H1 (cell line): ENCODE results near the gene COL25A1. TPM values are rescaled to one million over a fixed set of nuclear protein-coding genes. Genes with fewer than 3 reads are reported as not detected.

Experiments used
- CTCF ChIA-PET: fragments of 300-600 bp; sonication (Branson Sonifier 250); formaldehyde crosslinking; loops from one replicate; lab custom pipeline; 2021; ENCODE audit not compliant: partially characterized antibody; lab: Charles Lee
- POLR2A ChIA-PET: fragments of 300-600 bp; sonication (Branson Sonifier 250); formaldehyde crosslinking; loops from one replicate; lab custom pipeline; 2021; ENCODE audit warnings: inconsistent platforms; ENCODE audit not compliant: partially characterized antibody; lab: Charles Lee
- DNase-seq, 2 experiments: peaks; one replicate each; pipeline versions ENCODE4 v3.0.0 to v3.0.0-alpha.2; 2010 to 2022; ENCODE audit warnings: low spot score in 2 of 2, low read depth in 1 of 2, mixed read lengths in 1 of 2
- FAIRE-seq: peaks from 2 replicates; lab custom pipeline; 2011; peaks lifted over from hg19 to GRCh38; lab: Jason Lieb, UNC
- H2AFZ ChIP-seq: 2 replicates; pipeline ENCODE4 v1.8.1; 2012; ENCODE audit warnings: low read length, inconsistent platforms
- H2AK5ac ChIP-seq: 2 replicates; pipeline ENCODE4 v1.6.1; 2013; ENCODE audit warnings: low read depth, low read length
- H2BK120ac ChIP-seq: replicated peaks from 2 replicates; pipeline ENCODE3; 2013; ENCODE audit warnings: low read depth, low read length, inconsistent platforms
- H2BK12ac ChIP-seq: 2 replicates; pipeline ENCODE4 v1.6.1; 2013; ENCODE audit warnings: low read depth, low read length
- H2BK15ac ChIP-seq: 2 replicates; pipeline ENCODE4 v1.6.1; 2013; ENCODE audit warnings: low read length
- H2BK20ac ChIP-seq: 2 replicates; pipeline ENCODE4 v1.6.1; 2013; ENCODE audit warnings: low read length
- H2BK5ac ChIP-seq: 2 replicates; pipeline ENCODE4 v1.6.1; 2013; ENCODE audit warnings: low read depth, low read length
- H3K14ac ChIP-seq: 2 replicates; pipeline ENCODE4 v1.6.1; 2013; ENCODE audit warnings: inconsistent platforms; ENCODE audit not compliant: insufficient read length
- H3K18ac ChIP-seq: 2 replicates; pipeline ENCODE4 v1.6.1; 2013; ENCODE audit warnings: low read length; ENCODE audit errors: extremely low read depth
- H3K23ac ChIP-seq: 2 replicates; pipeline ENCODE4 v1.6.1; 2013; ENCODE audit warnings: inconsistent platforms; ENCODE audit not compliant: insufficient read length
- H3K23me2 ChIP-seq: 2 replicates; pipeline ENCODE4 v1.6.1; 2013; ENCODE audit warnings: low read depth, low read length
- H3K27ac ChIP-seq: 2 replicates; pipeline ENCODE4 v1.6.1; 2011; ENCODE audit warnings: low read depth, low read length, inconsistent platforms
- H3K27me3 ChIP-seq, 4 experiments: replicated peaks in 1 of 4; 1 replicate in 1 of 4; 2 replicates in 3 of 4; pipeline versions ENCODE4 v1.6.1 to v1.8.1; 2011 to 2013; ENCODE audit warnings: low read length in 3 of 4, mild to moderate bottlenecking in 3 of 4, inconsistent platforms in 2 of 4, mixed read lengths in 2 of 4, moderate library complexity in 1 of 4; ENCODE audit not compliant: control insufficient read depth in 3 of 4, insufficient read depth in 3 of 4; ENCODE audit errors: extremely low read depth in 1 of 4
- H3K36me3 ChIP-seq, 4 experiments: 2 replicates each; pipeline versions ENCODE4 v1.6.1 to v1.8.1; 2011 to 2013; ENCODE audit warnings: mild to moderate bottlenecking in 4 of 4, low read length in 3 of 4, moderate library complexity in 2 of 4, control low read depth in 1 of 4, inconsistent platforms in 1 of 4; ENCODE audit not compliant: insufficient read depth in 4 of 4, control insufficient read depth in 2 of 4
- H3K4ac ChIP-seq: replicated peaks from 2 replicates; pipeline ENCODE3; 2013; ENCODE audit warnings: low read length, low read depth, mixed read lengths, inconsistent platforms; ENCODE audit not compliant: insufficient read length
- H3K4me1 ChIP-seq, 4 experiments: replicated peaks in 1 of 4; 1 replicate in 1 of 4; 2 replicates in 3 of 4; pipeline versions ENCODE4 v1.6.1 to v1.8.1; 2011 to 2013; ENCODE audit warnings: low read length in 3 of 4, inconsistent platforms in 2 of 4, mixed read lengths in 1 of 4; ENCODE audit not compliant: insufficient read depth in 4 of 4, control insufficient read depth in 3 of 4
- H3K4me2 ChIP-seq, 2 experiments: 2 replicates each; pipeline versions ENCODE4 v1.6.1 to v1.8.1; 2011 to 2013; ENCODE audit warnings: low read depth in 2 of 2, low read length in 2 of 2, control low read depth in 1 of 2, inconsistent platforms in 1 of 2, mild to moderate bottlenecking in 1 of 2; ENCODE audit not compliant: insufficient read depth in 1 of 2
- H3K4me3 ChIP-seq, 4 experiments: fragments of 200-600, 300-600 bp in 1 of 4; sonication (generic), shearing (Covaris generic), sonication (Bioruptor Twin) in 1 of 4; 2 replicates each; pipeline versions ENCODE4 v1.5.1 to v1.8.1; 2011 to 2016; ENCODE audit warnings: low read length in 4 of 4, low read depth in 3 of 4, control low read depth in 2 of 4, inconsistent platforms in 2 of 4, mild to moderate bottlenecking in 2 of 4, mixed read lengths in 1 of 4, moderate library complexity in 1 of 4; ENCODE audit not compliant: insufficient read depth in 2 of 4; ENCODE audit errors: extremely low read depth in 1 of 4
- H3K56ac ChIP-seq: replicated peaks from 2 replicates; pipeline ENCODE3; 2013; ENCODE audit warnings: low read depth, mild to moderate bottlenecking, mixed read lengths, low read length, inconsistent platforms; ENCODE audit not compliant: insufficient read length
- H3K79me1 ChIP-seq: 2 replicates; pipeline ENCODE4 v1.6.1; 2013; ENCODE audit warnings: low read depth, low read length, control low read depth
- H3K79me2 ChIP-seq, 2 experiments: 2 replicates each; pipeline versions ENCODE4 v1.6.1 to v1.8.1; 2012 to 2013; ENCODE audit warnings: low read length in 2 of 2, mild to moderate bottlenecking in 2 of 2, inconsistent platforms in 1 of 2; ENCODE audit not compliant: insufficient read depth in 2 of 2, control insufficient read depth in 1 of 2
- H3K9ac ChIP-seq, 4 experiments: replicated peaks in 1 of 4; 1 replicate in 1 of 4; 2 replicates in 3 of 4; pipeline versions ENCODE4 v1.6.1 to v1.8.1; 2011 to 2013; ENCODE audit warnings: low read depth in 3 of 4, low read length in 3 of 4, control low read depth in 2 of 4, mild to moderate bottlenecking in 2 of 4, moderate library complexity in 2 of 4, inconsistent platforms in 1 of 4; ENCODE audit errors: extremely low read depth in 1 of 4
- H3K9me3 ChIP-seq, 2 experiments: 2 replicates each; pipeline versions ENCODE4 v1.6.1 to v1.8.1; 2012 to 2013; ENCODE audit warnings: mild to moderate bottlenecking in 2 of 2, moderate library complexity in 2 of 2, control low read depth in 1 of 2, inconsistent platforms in 1 of 2, low read depth in 1 of 2, low read length in 1 of 2, mixed read lengths in 1 of 2; ENCODE audit not compliant: insufficient read depth in 2 of 2
- H4K20me1 ChIP-seq, 2 experiments: replicated peaks in 1 of 2; 2 replicates each; pipeline versions ENCODE3 to v1.8.1; 2011 to 2013; ENCODE audit warnings: inconsistent platforms in 2 of 2, low read length in 2 of 2, mild to moderate bottlenecking in 1 of 2; ENCODE audit not compliant: insufficient read depth in 2 of 2, control insufficient read depth in 1 of 2
- H4K5ac ChIP-seq: 2 replicates; pipeline ENCODE4 v1.6.1; 2013; ENCODE audit warnings: low read length, low read depth, mixed read lengths, inconsistent platforms; ENCODE audit not compliant: insufficient read length
- H4K8ac ChIP-seq: 2 replicates; pipeline ENCODE4 v1.8.0; 2013; ENCODE audit warnings: mild to moderate bottlenecking, moderate library complexity, low read length, inconsistent platforms; ENCODE audit not compliant: insufficient read depth; ENCODE audit errors: extremely low read depth
- H4K91ac ChIP-seq: replicated peaks from 2 replicates; pipeline ENCODE3; 2013; ENCODE audit warnings: low read length, mixed read lengths, inconsistent platforms; ENCODE audit not compliant: insufficient read length
- BCL11A ChIP-seq, 2 experiments: IDR thresholded peaks; one replicate each; pipeline ENCODE4 v1.6.1; 2011; ENCODE audit warnings: low read depth in 2 of 2, low read length in 2 of 2, mild to moderate bottlenecking in 2 of 2
- EGR1 ChIP-seq: IDR thresholded peaks from 2 replicates; pipeline ENCODE4 v1.6.1; 2011; ENCODE audit warnings: low read depth, low read length, borderline replicate concordance
- EP300 ChIP-seq, 2 experiments: IDR thresholded peaks; 1 replicate in 1 of 2; 2 replicates in 1 of 2; pipeline ENCODE4 v1.6.1; 2011 to 2012; ENCODE audit warnings: low read depth in 2 of 2, low read length in 2 of 2, mild to moderate bottlenecking in 2 of 2, borderline replicate concordance in 1 of 2, inconsistent platforms in 1 of 2, moderate library complexity in 1 of 2
- HDAC2 ChIP-seq, 2 experiments: fragments of 300-600 bp in 1 of 2; sonication (generic) in 1 of 2; IDR thresholded peaks; 2 replicates each; pipeline ENCODE4 v1.6.1; 2011 to 2012; ENCODE audit warnings: low read depth in 2 of 2, low read length in 2 of 2, mild to moderate bottlenecking in 2 of 2, moderate library complexity in 2 of 2, borderline replicate concordance in 1 of 2, inconsistent platforms in 1 of 2
- POLR2A ChIP-seq, 2 experiments: IDR thresholded peaks; 1 replicate in 1 of 2; 2 replicates in 1 of 2; pipeline ENCODE4 v1.6.1; 2011; ENCODE audit warnings: low read depth in 2 of 2, low read length in 2 of 2, mild to moderate bottlenecking in 2 of 2; ENCODE audit errors: control extremely low read depth in 1 of 2
- POU5F1 ChIP-seq: IDR thresholded peaks from 2 replicates; pipeline ENCODE4 v1.6.1; 2011; ENCODE audit warnings: low read depth, mild to moderate bottlenecking, low read length, moderate library complexity
- RXRA ChIP-seq: IDR thresholded peaks from 2 replicates; pipeline ENCODE4 v1.6.1; 2011; ENCODE audit warnings: low read depth, mild to moderate bottlenecking, low read length, moderate library complexity; ENCODE audit not compliant: insufficient read depth
- SIN3A ChIP-seq, 2 experiments: IDR thresholded peaks in 1 of 2; conservative IDR thresholded peaks in 1 of 2; 2 replicates each; pipeline ENCODE4 v1.6.1; 2011 to 2012; ENCODE audit warnings: low read length in 2 of 2, improper control_type of control experiment in 1 of 2, low read depth in 1 of 2, mild to moderate bottlenecking in 1 of 2
- TAF1 ChIP-seq: IDR thresholded peaks from 2 replicates; pipeline ENCODE4 v1.6.1; 2011; ENCODE audit warnings: mild to moderate bottlenecking, low read depth, low read length
- TEAD4 ChIP-seq: IDR thresholded peaks from 2 replicates; pipeline ENCODE4 v1.6.1; 2012; ENCODE audit warnings: low read depth, low read length, inconsistent platforms, mixed read lengths
- WGBS, 2 experiments: shearing (Covaris generic) in 1 of 2; methylation state at CpG; one replicate each; pipeline versions ENCODE4 v1.1.6 to v1.1.7; 2013 to 2015; ENCODE audit warnings: low lambda C conversion rate in 2 of 2, mixed read lengths in 2 of 2, inconsistent platforms in 1 of 2, low coverage in 1 of 2, missing lambda C conversion rate in 1 of 2; ENCODE audit not compliant: insufficient replicate concordance in 2 of 2, insufficient coverage in 1 of 2, insufficient read length in 1 of 2; ENCODE audit errors: extremely low coverage in 1 of 2, missing lambda C conversion rate in 1 of 2; 5-methylcytosine and 5-hydroxymethylcytosine counted together
- polyA plus RNA-seq, 7 experiments: library from polyadenylated mRNA; depleted of rRNA in 3 of 7; stranded (reverse) in 5 of 7; unstranded in 2 of 7; fragments of >200 nt in 5 of 7; fragments of 200-250 nt in 2 of 7; gene quantifications; 1 replicate in 5 of 7; 2 replicates in 1 of 7; 4 replicates in 1 of 7; pipeline versions ENCODE4 v1.2.1 to v1.2.3, GENCODE V29; 2011 to 2013; ENCODE audit warnings: missing spikeins in 2 of 7, mixed read lengths in 2 of 7
- total RNA-seq: library from RNA; stranded (reverse); fragmentation: NEBNext Ultra II Directional; extraction: Animal tissue kit (Norgen Biotek cat#: 25700); gene quantifications from 2 replicates; pipeline ENCODE4 v1.2.1, GENCODE V29; 2021
- TF ChIP-seq, protein P1 (sequence below): IDR thresholded peaks from 2 replicates; pipeline ENCODE4 v1.6.1; 2011; ENCODE audit warnings: low read depth, mild to moderate bottlenecking, low read length; ENCODE audit not compliant: insufficient read depth

Gene COL25A1
- total and polyA plus RNA-seq, 2 of the 8 experiments (the other 6 are each of a cell fraction or from before 2014, with no cell fraction given), result 1.1 to 8.3 TPM

DNA sequence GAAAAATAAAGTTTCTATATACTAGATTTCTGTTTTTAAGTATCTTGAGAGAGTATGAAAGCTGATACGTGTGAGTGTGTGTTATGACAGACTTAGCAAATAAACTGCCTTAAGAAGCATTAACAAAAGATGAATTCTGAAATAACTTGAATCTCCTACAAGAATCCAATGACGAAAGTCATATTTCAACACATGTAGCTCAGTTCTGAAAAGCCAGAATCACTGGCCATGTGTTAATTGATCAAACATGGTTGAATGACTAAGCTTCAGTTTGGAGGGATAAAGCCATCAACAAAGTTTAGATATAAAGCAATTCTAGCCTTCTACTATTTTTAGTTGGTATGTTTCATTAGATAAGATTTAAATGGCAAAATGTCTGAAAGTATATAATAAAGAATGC, 451.1 kb downstream of the COL25A1 start:
- H2BK12ac ChIP-seq, result no peak overlapping the region
- ChIA-PET CTCF (interaction anchor here (0.6 kb wide), 1 partner anchor 15 kb away, joined by 3 read pairs; no protein-coding TSS in a partner anchor), POLR2A (no interaction called here)
- H2BK5ac ChIP-seq, result no peak overlapping the region
- DNase-seq (no peak), FAIRE-seq (no peak)
- H3K79me1 ChIP-seq, result no peaks in the 10 kb centered on the region
- no peak overlapping the region for H3K4ac ChIP-seq
- H3K27me3 ChIP-seq, result no peaks in the 10 kb centered on the region
- no peak overlapping the region for H4K91ac ChIP-seq
- no peak overlapping the region for H4K8ac ChIP-seq
- H3K4me2 ChIP-seq, result no peak overlapping the region
- no peaks in the 10 kb centered on the region for H3K23me2 ChIP-seq
- WGBS, 2 experiments, result 91% methylated on average over 2 of the region's 2 CpGs; no CpG with 5 or more reads in 1 of the 2 experiments
- H3K9ac ChIP-seq, result no peak overlapping the region
- H4K20me1 ChIP-seq, result no peaks in the 10 kb centered on the region
- TF ChIP-seq SIN3A (conservative IDR thresholded peaks at IDR 0.05 in 1 of 2, IDR thresholded peaks at IDR 0.05 in 1 of 2; ENCODE audit: low read depth in 1 of 2, low read length in 2 of 2) (no peak), TAF1 (no peak), HDAC2 (IDR thresholded peaks at IDR 0.05; ENCODE audit: borderline replicate concordance in 1 of 2, low read depth in 2 of 2, low read length in 2 of 2) (no peak), EP300 (IDR thresholded peaks at IDR 0.05; ENCODE audit: borderline replicate concordance in 1 of 2, low read depth in 2 of 2, low read length in 2 of 2) (no peak), EGR1 (no peak), BCL11A (IDR thresholded peaks at IDR 0.05; ENCODE audit: low read depth in 2 of 2, low read length in 2 of 2) (no peak), RXRA (no peak), POU5F1 (no peak), TEAD4 (no peak), POLR2A (IDR thresholded peaks at IDR 0.05; ENCODE audit: control extremely low read depth in 1 of 2, low read depth in 2 of 2, low read length in 2 of 2) (no peak)
- TF ChIP-seq, protein P1, sequence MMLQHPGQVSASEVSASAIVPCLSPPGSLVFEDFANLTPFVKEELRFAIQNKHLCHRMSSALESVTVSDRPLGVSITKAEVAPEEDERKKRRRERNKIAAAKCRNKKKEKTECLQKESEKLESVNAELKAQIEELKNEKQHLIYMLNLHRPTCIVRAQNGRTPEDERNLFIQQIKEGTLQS, result no peak
- TF ChIP-seq, all 59 proteins: peak for 0
- H4K5ac ChIP-seq, result no peak overlapping the region
- H3K56ac ChIP-seq, result no peak overlapping the region
- no peaks in the 10 kb centered on the region for H3K36me3 ChIP-seq
- no peak overlapping the region for H2BK15ac ChIP-seq
- H3K23ac ChIP-seq, result no peak overlapping the region
- no peak overlapping the region for H2BK120ac ChIP-seq
- no peak overlapping the region for H2BK20ac ChIP-seq
- no peaks in the 10 kb centered on the region for H3K79me2 ChIP-seq
- H3K14ac ChIP-seq, result no peak overlapping the region
- H3K4me1 ChIP-seq, result peaks cover 0 to 10% (median 0%) of the 10 kb centered on the region in 4 experiments; a peak in 1 of 7 replicates
- no peak overlapping the region for H2AK5ac ChIP-seq
- H3K4me3 ChIP-seq, result no peak overlapping the region
- no peak overlapping the region for H3K18ac ChIP-seq
- no peaks in the 10 kb centered on the region for H3K9me3 ChIP-seq
- H3K27ac ChIP-seq, result no peak overlapping the region
- H2AFZ ChIP-seq, result no peak overlapping the region
